IMR-90 (cell line): Measurements from ENCODE around the gene ST6GALNAC3.

ENCODE experiments used
- CEBPB ChIP-seq: IDR thresholded peaks from 2 replicates; pipeline ENCODE4 v1.6.1; 2012; ENCODE audit warnings: low read depth, low read length, improper control_type of control experiment
- FOS ChIP-seq: fragments of 150-350 bp; IDR thresholded peaks from 2 replicates; pipeline ENCODE4 v1.6.1; 2016; ENCODE audit warnings: low read depth, low read length
- MAFK ChIP-seq: IDR thresholded peaks from 2 replicates; pipeline ENCODE4 v1.6.1; 2012; ENCODE audit warnings: low read depth, low read length, improper control_type of control experiment
- POLR2A ChIP-seq: IDR thresholded peaks from 2 replicates; pipeline ENCODE4 v1.6.1; 2012; ENCODE audit warnings: mild to moderate bottlenecking, low read depth, low read length
- TF ChIP-seq, protein P1 (sequence below): conservative IDR thresholded peaks from 2 replicates; pipeline ENCODE4 v1.5.1; 2012; ENCODE audit warnings: mild to moderate bottlenecking, low read depth, low read length, improper control_type of control experiment

GRCh38 chr1:76313304-76313703 lies 238.8 kb downstream of the ST6GALNAC3 start:
- TF ChIP-seq, protein P1, sequence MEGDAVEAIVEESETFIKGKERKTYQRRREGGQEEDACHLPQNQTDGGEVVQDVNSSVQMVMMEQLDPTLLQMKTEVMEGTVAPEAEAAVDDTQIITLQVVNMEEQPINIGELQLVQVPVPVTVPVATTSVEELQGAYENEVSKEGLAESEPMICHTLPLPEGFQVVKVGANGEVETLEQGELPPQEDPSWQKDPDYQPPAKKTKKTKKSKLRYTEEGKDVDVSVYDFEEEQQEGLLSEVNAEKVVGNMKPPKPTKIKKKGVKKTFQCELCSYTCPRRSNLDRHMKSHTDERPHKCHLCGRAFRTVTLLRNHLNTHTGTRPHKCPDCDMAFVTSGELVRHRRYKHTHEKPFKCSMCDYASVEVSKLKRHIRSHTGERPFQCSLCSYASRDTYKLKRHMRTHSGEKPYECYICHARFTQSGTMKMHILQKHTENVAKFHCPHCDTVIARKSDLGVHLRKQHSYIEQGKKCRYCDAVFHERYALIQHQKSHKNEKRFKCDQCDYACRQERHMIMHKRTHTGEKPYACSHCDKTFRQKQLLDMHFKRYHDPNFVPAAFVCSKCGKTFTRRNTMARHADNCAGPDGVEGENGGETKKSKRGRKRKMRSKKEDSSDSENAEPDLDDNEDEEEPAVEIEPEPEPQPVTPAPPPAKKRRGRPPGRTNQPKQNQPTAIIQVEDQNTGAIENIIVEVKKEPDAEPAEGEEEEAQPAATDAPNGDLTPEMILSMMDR, result no peak
- TF ChIP-seq MAFK (no peak), POLR2A (no peak), CEBPB (no peak), FOS (no peak)
